Choroid plexus epithelial cell (primary cell): ENCODE data around the gene CCDC116.

Source experiments
- DNase-seq: peaks from one replicate; pipeline ENCODE4 v3.0.0-alpha.2; 2010; ENCODE audit warnings: low read depth
- H3K4me3 ChIP-seq: 2 replicates; pipeline ENCODE4 v1.5.1; 2011; ENCODE audit warnings: low read depth, mild to moderate bottlenecking, control low read depth, low read length, moderate library complexity
- CTCF ChIP-seq: conservative IDR thresholded peaks from 2 replicates; pipeline ENCODE4 v1.5.1; 2011; ENCODE audit warnings: low read depth, mild to moderate bottlenecking, control low read depth, inconsistent platforms, low read length, moderate library complexity

CCDC116 gene

GRCh38 chr22:21629255-21630149 lies 3.1 kb upstream of the CCDC116 start, which contains the start of gene YDJC:
Gene YDJC (minus strand): TSS chr22:21630022. CDS start chr22:21630014, 8 bp downstream.
- DNase-seq = peak; percentile 95
- TF ChIP-seq CTCF = peak; percentile 66
- peak within 1 kb of the TSS; percentile 97 for H3K4me3 ChIP-seq

- DNase-seq = no peak
- TF ChIP-seq CTCF = no peak
- no peak overlapping the region for H3K4me3 ChIP-seq
Observed at GRCh38 chr22:21631025-21631424, 1.5 kb upstream of the CCDC116 start.

- DNase-seq = no peak
- no peak for TF ChIP-seq CTCF
- no peak overlapping the region for H3K4me3 ChIP-seq
Observed at GRCh38 chr22:21632931-21633330, 371 bp downstream of the CCDC116 start.

- H3K4me3 ChIP-seq = no peak overlapping the region
- no peak for TF ChIP-seq CTCF
- no peak for DNase-seq
Observed at GRCh38 chr22:21633481-21633880, 921 bp downstream of the CCDC116 start.

GRCh38 chr22:21634081-21634480 lies 1.5 kb downstream of the CCDC116 start:
- no peak for TF ChIP-seq CTCF
- H3K4me3 ChIP-seq = no peak overlapping the region
- DNase-seq = no peak

- DNase-seq = no peak
- TF ChIP-seq CTCF = no peak
- H3K4me3 ChIP-seq = no peak overlapping the region
Observed at GRCh38 chr22:21634844-21635243, 2.3 kb downstream of the CCDC116 start.
